ENCODE data around the gene ITPR1.

ITPR1 gene

DNA sequence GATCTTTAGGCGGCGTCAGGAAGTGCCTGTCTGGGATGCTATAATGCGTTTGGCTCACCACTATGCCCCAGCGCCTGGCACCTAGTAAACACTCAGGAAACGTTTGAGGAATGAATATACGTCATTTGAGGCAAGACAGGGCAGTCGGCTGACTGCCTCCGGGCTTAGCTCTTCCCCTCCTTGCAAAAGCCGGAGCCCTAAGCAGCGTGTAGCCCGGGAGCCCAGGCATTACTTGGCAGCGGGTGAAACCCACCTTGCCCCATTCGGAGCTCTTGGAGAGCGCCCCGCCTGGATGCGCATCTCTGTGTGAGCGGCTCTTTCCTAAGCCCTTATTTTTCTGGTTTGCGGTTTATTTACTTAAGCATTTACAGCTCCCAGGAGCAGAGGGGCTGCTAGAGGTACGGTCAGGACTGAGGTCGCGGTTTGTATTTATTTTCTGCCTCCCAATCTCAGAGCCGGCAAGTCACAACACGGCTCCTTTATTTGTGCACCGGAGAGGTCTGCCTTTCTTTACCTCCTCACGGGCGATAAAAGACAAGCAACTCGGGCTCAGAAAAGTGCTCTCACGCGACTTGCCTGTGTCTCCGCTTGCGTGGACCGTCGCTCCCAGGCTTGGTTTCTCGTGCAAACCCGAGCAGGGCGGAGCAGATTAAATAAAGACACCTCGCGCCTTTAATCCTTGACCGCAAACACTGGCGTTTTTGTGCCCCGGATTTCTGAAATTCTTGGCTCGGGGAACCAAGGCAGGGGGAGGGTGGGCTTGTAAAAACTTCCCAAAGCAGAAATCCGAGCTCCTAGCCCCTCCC, 737 bp upstream of the ITPR1 start:
- DNase-seq, result no peak

- DNase-seq, result no peak
Observed at GRCh38 chr3:4493941-4494894, 1.1 kb downstream of the ITPR1 start.

GRCh38 chr3:4494895-4495264, 1.7 kb downstream of the ITPR1 start:
- no peak for DNase-seq

DNA sequence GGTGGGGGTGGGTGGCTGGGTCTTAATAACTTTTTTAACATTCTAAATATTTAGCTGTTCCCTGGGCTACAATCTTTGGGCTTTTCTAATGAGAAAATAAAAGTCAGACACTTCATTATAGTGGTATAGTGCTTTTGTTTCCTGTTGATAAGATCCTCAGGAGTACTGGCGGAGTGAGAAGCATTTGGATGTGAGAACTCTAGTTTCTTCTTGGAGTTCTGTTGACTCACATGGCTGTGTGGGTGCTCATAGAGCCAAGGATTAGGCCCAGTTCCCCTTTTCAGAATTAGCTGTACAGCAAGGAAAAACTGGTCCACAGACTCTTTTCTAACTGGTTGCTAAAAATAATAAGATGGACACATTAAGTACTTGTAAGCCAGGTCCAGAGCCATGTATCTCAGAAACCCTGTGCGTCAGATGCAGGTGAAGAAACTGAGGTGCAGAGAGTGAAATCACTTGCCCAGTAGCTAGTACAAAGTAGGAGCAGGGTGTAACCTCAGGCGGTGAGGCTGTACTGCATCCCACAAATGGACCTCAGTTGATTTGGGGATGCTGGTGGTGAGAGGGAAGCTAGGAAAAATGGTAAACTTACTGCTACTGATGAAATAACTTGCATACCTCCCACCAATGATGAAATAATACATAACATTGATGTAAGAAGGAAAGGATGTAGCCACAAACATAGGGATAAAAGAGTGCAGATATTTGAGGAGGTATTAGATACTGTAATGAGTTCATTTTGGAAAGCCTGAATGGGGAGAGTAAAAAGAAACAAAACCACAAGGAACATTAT, 2.3 kb downstream of the ITPR1 start:
- no peak for DNase-seq

DNA sequence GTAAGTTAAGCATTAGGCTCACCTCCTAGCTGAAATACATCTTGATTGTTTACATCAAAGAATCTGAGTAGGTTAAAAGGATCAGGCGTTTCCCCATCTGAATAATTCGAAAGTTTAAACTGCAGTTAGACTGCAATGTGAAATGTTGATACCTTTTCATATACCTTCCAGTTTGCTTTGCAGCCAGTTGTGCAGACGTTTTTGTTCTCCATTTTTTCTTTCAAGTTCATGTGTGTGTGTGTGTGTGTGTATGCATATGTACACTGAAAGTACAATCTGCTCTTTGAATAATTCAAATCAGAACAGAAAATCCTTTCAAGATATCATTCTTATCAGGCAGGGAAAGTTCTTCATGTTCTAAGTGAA, 2.9 kb downstream of the ITPR1 start:
- no peak for DNase-seq

- DNase-seq, result no peak
Observed at GRCh38 chr3:4497005-4497692, 4.0 kb downstream of the ITPR1 start.

- no peak for DNase-seq
Observed at GRCh38 chr3:4497843-4498324, 4.7 kb downstream of the ITPR1 start.

DNA sequence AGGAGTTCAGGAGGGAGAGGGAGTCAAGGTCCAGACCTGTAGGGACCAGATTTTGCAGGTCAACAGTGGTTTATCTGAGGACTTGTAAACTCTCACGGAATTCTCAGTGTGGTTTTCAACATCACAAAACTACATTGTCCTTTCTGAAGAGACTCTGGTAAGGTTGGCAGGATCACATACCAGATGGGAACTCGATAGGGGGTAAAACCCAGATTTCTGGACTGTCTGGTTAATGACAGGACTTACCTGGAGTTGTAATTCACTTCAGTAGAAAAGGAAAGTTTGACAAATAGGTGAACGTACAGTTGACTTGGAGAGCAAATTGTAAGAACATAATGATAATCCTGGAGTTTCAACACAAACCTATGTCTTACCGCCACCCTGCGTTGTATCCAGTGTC, 5.3 kb downstream of the ITPR1 start:
- DNase-seq, result no peak

DNA sequence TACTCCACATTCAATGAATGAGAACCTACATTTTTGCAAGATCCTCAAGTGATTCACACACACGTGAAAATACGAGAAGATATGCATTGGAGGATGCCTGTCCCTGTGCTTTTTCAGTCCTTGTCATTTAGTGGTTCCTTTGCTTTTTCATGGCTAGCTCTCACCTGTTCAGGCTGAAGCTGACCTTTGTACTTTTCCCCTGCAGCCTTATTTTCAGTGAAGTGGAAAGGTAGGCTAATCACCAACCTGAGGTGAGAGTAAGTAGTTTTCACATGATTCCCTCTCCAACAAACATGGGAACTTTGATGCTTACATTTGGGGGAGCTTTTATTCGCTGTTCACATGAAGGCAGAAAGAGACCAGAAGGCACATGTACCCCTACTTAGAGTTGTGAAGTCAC, 8.3 kb downstream of the ITPR1 start:
- no peak for DNase-seq

- DNase-seq, result no peak
Observed at GRCh38 chr3:4501927-4502326, 8.8 kb downstream of the ITPR1 start.

- no peak for DNase-seq
Observed at GRCh38 chr3:4503050-4503449, 9.9 kb downstream of the ITPR1 start.

GRCh38 chr3:4504340-4505261, 11.5 kb downstream of the ITPR1 start:
- DNase-seq, result no peak

- DNase-seq, result no peak
Observed at GRCh38 chr3:4505688-4506558, 12.8 kb downstream of the ITPR1 start.

- no peak for DNase-seq
Observed at GRCh38 chr3:4506559-4507023, 13.4 kb downstream of the ITPR1 start.

- DNase-seq, result no peak
Observed at GRCh38 chr3:4507024-4507596, 14.0 kb downstream of the ITPR1 start.

- no peak for DNase-seq
Observed at GRCh38 chr3:4508048-4508981, 15.2 kb downstream of the ITPR1 start.

- DNase-seq, result no peak
Observed at GRCh38 chr3:4509043-4509442, 15.9 kb downstream of the ITPR1 start.

GRCh38 chr3:4509983-4510755, 17.0 kb downstream of the ITPR1 start:
- DNase-seq, result no peak

All from NCI-H1092 (cell line).